Gastroesophageal sphincter (tissue), 4 donors: ENCODE data around the gene BCAS3. TPM values are rescaled to one million over a fixed set of nuclear protein-coding genes. Genes with fewer than 3 reads are reported as not detected.

Experiments used
- ATAC-seq: fragments of 150-250 bp; one replicate; pipeline ENCODE4 v1.9.1; 2016; ENCODE audit warnings: mild to moderate bottlenecking, moderate library complexity
- H3K27ac ChIP-seq, 4 donors: fragments of 200-600 bp; sonication (generic) in 3 of 4; 1 replicate in 3 of 4; 2 replicates in 1 of 4; pipeline ENCODE4 v1.5.1; 2016 to 2019
- H3K27me3 ChIP-seq: fragments of 200-600 bp; sonication (generic); one replicate; pipeline ENCODE4 v1.5.1; 2019
- H3K36me3 ChIP-seq, 2 donors: fragments of 200-600 bp; sonication (generic); one replicate each; pipeline ENCODE4 v1.5.1; 2019; ENCODE audit warnings: control low read depth in 1 of 2
- H3K4me1 ChIP-seq, 3 donors: fragments of 200-600 bp; sonication (generic); 1 replicate in 2 of 3; 2 replicates in 1 of 3; pipeline ENCODE4 v1.5.1; 2016 to 2019; ENCODE audit warnings: control low read depth in 2 of 3
- H3K4me3 ChIP-seq, 2 donors: fragments of 200-600 bp; sonication (generic); one replicate each; pipeline ENCODE4 v1.5.1; 2019; ENCODE audit warnings: mild to moderate bottlenecking in 1 of 2, moderate library complexity in 1 of 2
- H3K9me3 ChIP-seq, 3 donors: fragments of 200-600 bp; sonication (generic); one replicate each; pipeline ENCODE4 v1.5.1; 2017 to 2019; ENCODE audit warnings: control low read depth in 2 of 3
- CTCF ChIP-seq, 4 experiments: fragments of 200-600 bp in 2 of 4; fragments of 450-650 bp in 2 of 4; sonication (generic) in 1 of 4; IDR thresholded peaks; one replicate each; pipeline ENCODE4 v1.5.1; 2017 to 2019; ENCODE audit warnings: antibody characterized with exemption in 4 of 4, mild to moderate bottlenecking in 2 of 4, moderate library complexity in 2 of 4
- EP300 ChIP-seq: sonication (generic); formaldehyde crosslinking; IDR thresholded peaks from one replicate; pipeline ENCODE4 v1.6.1; 2017; ENCODE audit warnings: antibody characterized with exemption, mild to moderate bottlenecking
- POLR2A ChIP-seq, 2 donors: fragments of 450-650 bp; IDR thresholded peaks; one replicate each; pipeline ENCODE4 v1.6.1; 2017; ENCODE audit warnings: antibody characterized with exemption in 2 of 2, mild to moderate bottlenecking in 2 of 2, moderate library complexity in 1 of 2
- POLR2AphosphoS5 ChIP-seq: sonication (generic); formaldehyde crosslinking; IDR thresholded peaks from one replicate; pipeline ENCODE4 v1.6.1; 2017; ENCODE audit warnings: antibody characterized with exemption
- WGBS, 2 donors: methylation state at CpG; one replicate each; pipeline ENCODE4 v1.1.5; 2018; ENCODE audit warnings: low coverage in 1 of 2; 5-methylcytosine and 5-hydroxymethylcytosine counted together
- total RNA-seq, 4 donors: library from RNA; depleted of rRNA; stranded (reverse); fragments of >200 nt; gene quantifications; one replicate each; pipeline ENCODE4 v1.1.0, GENCODE V29; 2016

BCAS3 gene
- total RNA-seq, 4 donors from 2014 or later, result 18.8 to 37.0 (median 34.5) TPM

DNA sequence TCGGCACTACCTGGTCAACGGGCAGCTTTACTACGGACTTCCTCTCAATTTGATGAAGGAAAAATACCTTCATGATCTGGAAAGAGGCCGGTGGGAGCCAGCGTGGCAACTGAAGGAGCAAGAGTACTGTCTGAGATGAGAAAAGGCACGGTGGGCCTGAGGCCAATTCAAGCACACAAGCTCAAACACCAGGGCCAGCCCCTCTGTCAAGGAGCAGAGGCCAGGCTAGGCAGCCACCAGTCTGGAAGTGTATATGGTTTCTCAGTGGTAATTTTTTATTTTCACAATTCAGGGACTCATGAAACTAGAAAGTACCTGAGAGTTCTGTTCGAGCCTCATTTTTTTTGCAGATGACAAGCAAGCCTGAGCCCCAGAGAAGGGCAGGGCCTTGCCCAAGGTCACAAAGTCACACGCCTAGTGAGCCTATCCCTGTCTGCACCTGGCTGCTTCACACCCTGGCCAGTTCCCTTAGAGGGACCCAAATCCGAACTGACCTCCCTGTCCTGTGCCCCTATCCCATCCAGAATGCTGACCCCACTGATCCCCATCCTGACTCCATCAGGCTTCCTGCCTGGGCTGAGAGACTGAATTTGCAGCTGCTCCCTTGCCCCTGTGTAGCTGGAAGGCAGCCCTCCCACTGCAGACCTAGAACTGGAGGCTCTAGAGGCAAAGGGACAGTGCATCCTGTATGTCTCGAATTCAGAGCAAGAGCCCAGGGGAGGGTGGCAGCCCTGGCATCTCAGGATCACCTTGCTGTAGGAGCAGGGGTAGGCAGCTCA lies 717.2 kb downstream of the BCAS3 start:
- peak overlapping the region in 3 of 4 donors; percentile 80 to 93 (median 92) for H3K27ac ChIP-seq
- WGBS, 2 donors, result 76% methylated on average over 6 of the region's 10 CpGs; no CpG with 5 or more reads in 1 of the 2 donors
- H3K4me3 ChIP-seq, result no peak overlapping the region
- no peaks in the 10 kb centered on the region for H3K9me3 ChIP-seq
- no peak for ATAC-seq
- peaks cover 48% of the 10 kb centered on the region for H3K27me3 ChIP-seq
- peaks cover 0 to 63% (median 23%) of the 10 kb centered on the region in 3 donors for H3K4me1 ChIP-seq
- no peak for TF ChIP-seq POLR2A (IDR thresholded peaks at IDR 0.05)
- no peak for TF ChIP-seq POLR2AphosphoS5
- no peak for TF ChIP-seq CTCF (IDR thresholded peaks at IDR 0.05)
- TF ChIP-seq EP300, result no peak
- peaks cover 0 to 9% of the 10 kb centered on the region in 2 donors for H3K36me3 ChIP-seq

DNA sequence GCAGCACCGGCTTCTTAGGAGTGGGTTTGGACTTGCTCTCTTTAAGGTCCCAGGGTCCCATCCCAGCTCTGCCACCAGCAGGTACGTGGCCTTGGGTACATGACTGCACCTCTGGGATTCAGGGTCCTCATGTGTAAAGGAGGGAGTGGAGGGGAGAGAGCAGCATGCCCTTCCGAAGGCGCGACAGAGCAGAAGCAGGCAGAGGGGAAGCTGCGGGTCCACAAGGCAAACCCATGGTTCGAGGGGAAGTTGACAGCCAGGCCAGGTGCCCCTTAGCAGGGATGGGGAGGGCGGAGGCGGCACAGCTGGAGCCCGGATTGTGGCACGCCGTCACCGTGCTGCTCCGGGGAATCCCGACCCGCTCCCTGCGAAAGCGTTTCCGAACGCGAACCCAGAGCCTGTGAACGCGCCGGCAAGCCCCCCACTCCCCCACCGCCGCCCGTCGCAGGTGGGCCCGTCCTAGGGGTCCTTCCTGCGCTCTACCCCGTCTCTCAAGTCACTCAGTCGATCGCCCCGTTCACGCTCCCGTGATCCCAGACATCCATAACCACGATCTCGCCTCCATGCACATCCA lies 717.8 kb downstream of the BCAS3 start:
- peak overlapping the region in 3 of 4 donors; percentile 80 to 93 (median 92) for H3K27ac ChIP-seq
- no peaks in the 10 kb centered on the region for H3K9me3 ChIP-seq
- H3K4me3 ChIP-seq, result peak overlapping the region in 1 of 2 donors; percentile 57
- peaks cover 0 to 59% (median 23%) of the 10 kb centered on the region in 3 donors for H3K4me1 ChIP-seq
- TF ChIP-seq POLR2A (IDR thresholded peaks at IDR 0.05), result no peak
- TF ChIP-seq POLR2AphosphoS5, result no peak
- no peak for TF ChIP-seq CTCF (IDR thresholded peaks at IDR 0.05)
- TF ChIP-seq EP300, result no peak
- 50 to 68% methylated on average over 5 to 11 of the region's 38 CpGs for WGBS, 2 donors
- H3K36me3 ChIP-seq, result peaks cover 0 to 9% of the 10 kb centered on the region in 2 donors
- peaks cover 50% of the 10 kb centered on the region for H3K27me3 ChIP-seq
- no peak for ATAC-seq

DNA sequence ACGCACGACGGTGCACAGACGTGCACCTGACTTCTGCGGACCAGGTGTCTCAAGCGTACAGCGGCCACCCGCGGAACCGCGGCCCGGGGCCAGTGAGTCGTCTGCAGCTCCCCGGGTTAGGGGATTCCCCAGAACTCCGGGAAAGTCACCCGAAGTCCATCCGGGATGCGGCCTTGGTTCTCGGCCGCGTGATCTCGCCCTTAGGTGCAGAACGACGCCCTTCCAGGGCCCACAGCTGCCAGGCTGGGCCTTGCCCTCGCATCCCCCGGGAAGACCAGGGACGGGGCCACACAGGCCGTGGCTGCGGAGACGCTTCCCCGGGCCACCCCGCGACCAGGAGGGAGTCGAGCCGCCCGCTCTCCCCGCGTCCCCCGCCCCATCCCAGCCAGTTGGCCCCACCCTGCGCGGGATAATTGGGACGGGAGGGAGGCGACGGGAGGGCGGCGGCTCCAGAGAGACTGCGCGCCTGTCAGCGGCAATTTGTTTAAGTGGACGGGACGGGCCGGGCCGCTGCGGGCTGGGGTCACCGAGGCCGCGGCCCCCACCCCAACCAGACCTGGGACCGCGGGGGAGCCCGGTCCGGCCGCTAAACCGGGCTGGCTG lies 718.4 kb downstream of the BCAS3 start:
- H3K4me1 ChIP-seq, result peaks cover 0 to 63% (median 23%) of the 10 kb centered on the region in 3 donors
- no peak for ATAC-seq
- H3K27ac ChIP-seq, result peak overlapping the region in 3 of 4 donors; percentile 80 to 93 (median 92)
- H3K9me3 ChIP-seq, result no peaks in the 10 kb centered on the region
- WGBS, 2 donors, result no CpG with 5 or more reads among the region's 63 CpGs
- TF ChIP-seq EP300 (no peak), CTCF (IDR thresholded peaks at IDR 0.05) (no peak), POLR2AphosphoS5 (no peak), POLR2A (IDR thresholded peaks at IDR 0.05) (no peak)
- peaks cover 55% of the 10 kb centered on the region for H3K27me3 ChIP-seq
- H3K36me3 ChIP-seq, result peaks cover 0 to 9% of the 10 kb centered on the region in 2 donors
- H3K4me3 ChIP-seq, result peak overlapping the region; percentile 26 to 57

DNA sequence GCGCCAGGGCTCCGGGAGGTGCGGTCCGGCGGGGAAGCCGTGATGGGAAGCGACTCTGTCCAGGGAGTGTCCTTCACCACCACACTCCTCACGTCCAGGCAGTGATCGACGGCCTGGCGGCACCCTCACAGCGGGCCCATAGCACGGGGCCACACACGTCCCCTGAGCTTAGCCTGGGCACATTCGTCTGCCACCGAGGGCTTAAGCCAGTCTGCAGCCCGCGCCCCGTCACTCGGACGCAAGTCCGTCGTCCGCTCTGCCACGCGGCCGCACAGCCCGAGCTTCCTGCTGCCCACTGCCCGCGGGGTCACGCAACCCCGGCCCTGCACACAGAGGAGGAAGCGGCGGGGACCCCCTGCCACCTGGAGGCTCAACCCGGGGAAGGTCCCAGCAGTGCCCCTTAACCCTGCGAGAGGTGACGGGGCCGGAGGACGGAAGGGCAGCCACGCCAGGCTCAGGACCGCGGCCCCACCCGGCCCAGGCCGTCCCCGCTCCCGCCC lies 719.0 kb downstream of the BCAS3 start:
- WGBS, 2 donors, result no CpG with 5 or more reads among the region's 46 CpGs
- peaks cover 61% of the 10 kb centered on the region for H3K27me3 ChIP-seq
- peak overlapping the region in 3 of 4 donors; percentile 80 to 93 (median 92) for H3K27ac ChIP-seq
- no peak for ATAC-seq
- peaks cover 0 to 69% (median 23%) of the 10 kb centered on the region in 3 donors for H3K4me1 ChIP-seq
- TF ChIP-seq POLR2A (IDR thresholded peaks at IDR 0.05) (no peak), CTCF (IDR thresholded peaks at IDR 0.05) (no peak), EP300 (no peak), POLR2AphosphoS5 (no peak)
- H3K9me3 ChIP-seq, result no peaks in the 10 kb centered on the region
- H3K36me3 ChIP-seq, result peaks cover 0 to 9% of the 10 kb centered on the region in 2 donors
- H3K4me3 ChIP-seq, result peak overlapping the region; percentile 26 to 57
